ENCODE measurements around the gene PTPRN2. TPM values are rescaled to one million over a fixed set of nuclear protein-coding genes. Genes with fewer than 3 reads are reported as not detected.

Gene PTPRN2
- total RNA-seq, 1 experiment from 2014 or later = 0.11 TPM

GRCh38 chr7:158248816-158249215 is 338.8 kb downstream of the PTPRN2 start:
- Histone ChIP-seq H3K36me3 (ENCODE audit: insufficient read depth, low read length, poor library complexity, severe bottlenecking) (no peaks in the 10 kb centered on the region), H3K27me3 (replicated peaks; ENCODE audit: insufficient read depth, low read depth, low read length, poor library complexity) (no peaks in the 10 kb centered on the region), H3K9me3 (ENCODE audit: low read depth, low read length, poor library complexity, severe bottlenecking) (peaks cover 14% of the 10 kb centered on the region), H3K4me1 (ENCODE audit: insufficient read depth, low read length, poor library complexity, severe bottlenecking) (no peaks in the 10 kb centered on the region), H3K27ac (ENCODE audit: low read depth, low read length, poor library complexity, severe bottlenecking) (no peak overlapping the region), H3K4me3 (ENCODE audit: low read depth, low read length, poor library complexity, severe bottlenecking) (no peak overlapping the region)
- CTCF ChIA-PET = no interaction called here
- BruUV-seq (replicated peaks) = no TSS peak
- intact Hi-C loops (cut with micrococcal nuclease; ENCODE audit: unreplicated experiment) = no loop called here
- POLR2A ChIA-PET (ENCODE audit: low non-redundant PET) = no interaction called here
- TF ChIP-seq CTCF (conservative IDR thresholded peaks at IDR 0.05; ENCODE audit: low read depth, low read length) = no peak
- TF ChIP-seq EZH2 (IDR thresholded peaks at IDR 0.05; ENCODE audit: borderline replicate concordance, low read depth, low read length, poor library complexity, severe bottlenecking) = no peak
- no peak for DNase-seq (ENCODE audit: low spot score)

GRCh38 chr7:158247758-158248487 is 339.7 kb downstream of the PTPRN2 start:
- intact Hi-C loops (cut with micrococcal nuclease; ENCODE audit: unreplicated experiment) = no loop called here
- TF ChIP-seq CTCF (conservative IDR thresholded peaks at IDR 0.05; ENCODE audit: low read depth, low read length) = no peak
- Histone ChIP-seq H3K4me1 (ENCODE audit: insufficient read depth, low read length, poor library complexity, severe bottlenecking) (no peaks in the 10 kb centered on the region), H3K27me3 (replicated peaks; ENCODE audit: insufficient read depth, low read depth, low read length, poor library complexity) (no peaks in the 10 kb centered on the region), H3K4me3 (ENCODE audit: low read depth, low read length, poor library complexity, severe bottlenecking) (no peak overlapping the region), H3K36me3 (ENCODE audit: insufficient read depth, low read length, poor library complexity, severe bottlenecking) (no peaks in the 10 kb centered on the region), H3K9me3 (ENCODE audit: low read depth, low read length, poor library complexity, severe bottlenecking) (peaks cover 14% of the 10 kb centered on the region), H3K27ac (ENCODE audit: low read depth, low read length, poor library complexity, severe bottlenecking) (no peak overlapping the region)
- no peak for DNase-seq (ENCODE audit: low spot score)
- POLR2A ChIA-PET (ENCODE audit: low non-redundant PET) = no interaction called here
- CTCF ChIA-PET = no interaction called here
- no TSS peak for BruUV-seq (replicated peaks)

- H3K9me3 ChIP-seq (ENCODE audit: low read depth, low read length, poor library complexity, severe bottlenecking) = peaks cover 14% of the 10 kb centered on the region
- no peak for DNase-seq (ENCODE audit: low spot score)
- no peaks in the 10 kb centered on the region for H3K36me3 ChIP-seq (ENCODE audit: insufficient read depth, low read length, poor library complexity, severe bottlenecking)
- TF ChIP-seq EZH2 (IDR thresholded peaks at IDR 0.05; ENCODE audit: borderline replicate concordance, low read depth, low read length, poor library complexity, severe bottlenecking) (no peak), CTCF (conservative IDR thresholded peaks at IDR 0.05; ENCODE audit: low read depth, low read length) (no peak)
- H3K27me3 ChIP-seq (replicated peaks; ENCODE audit: insufficient read depth, low read depth, low read length, poor library complexity) = no peaks in the 10 kb centered on the region
- ChIA-PET POLR2A (ENCODE audit: low non-redundant PET) (no interaction called here), CTCF (no interaction called here)
- BruUV-seq (replicated peaks) = no TSS peak
- no peak overlapping the region for H3K4me3 ChIP-seq (ENCODE audit: low read depth, low read length, poor library complexity, severe bottlenecking)
- intact Hi-C loops (cut with micrococcal nuclease; ENCODE audit: unreplicated experiment) = no loop called here
- H3K4me1 ChIP-seq (ENCODE audit: insufficient read depth, low read length, poor library complexity, severe bottlenecking) = no peaks in the 10 kb centered on the region
- no peak overlapping the region for H3K27ac ChIP-seq (ENCODE audit: low read depth, low read length, poor library complexity, severe bottlenecking)
Measured at GRCh38 chr7:158246960-158247673, 340.5 kb downstream of the PTPRN2 start.

Data from A673 (cell line).